ENCODE measurements around the gene EGFL7. TPM values are rescaled to one million over a fixed set of nuclear protein-coding genes. Genes with fewer than 3 reads are reported as not detected.

Gene EGFL7
- total and polyA plus RNA-seq, 2 of the 8 experiments (the other 6 are each of a cell fraction or from before 2014, with no cell fraction given) = 37.8 to 53.4 TPM

DNA sequence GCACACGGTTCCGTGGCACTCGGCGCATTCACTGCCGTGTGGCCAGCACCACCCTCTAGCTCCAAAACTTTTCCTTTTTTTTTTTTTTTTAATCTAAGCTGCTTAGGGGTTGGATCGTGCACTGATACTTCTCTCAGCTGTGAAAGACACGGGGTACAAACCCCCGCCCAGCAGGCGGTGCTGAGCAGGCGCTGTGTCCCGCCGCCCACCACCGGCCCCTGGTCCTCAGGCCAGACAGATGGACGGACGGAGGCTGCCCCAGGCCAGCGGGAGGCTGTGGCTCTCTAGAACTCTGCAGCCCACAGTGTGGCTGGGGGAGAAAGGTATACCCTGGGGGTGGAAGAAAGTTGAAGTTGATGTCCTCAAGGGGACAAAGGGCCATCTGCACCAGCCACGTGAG lies 18.3 kb downstream of the EGFL7 start:
- Histone ChIP-seq H2BK20ac (ENCODE audit: low read length) (no peak overlapping the region), H2BK15ac (ENCODE audit: low read length) (no peak overlapping the region), H3K18ac (ENCODE audit: extremely low read depth, low read length) (no peak overlapping the region), H3K79me1 (ENCODE audit: low read depth, low read length) (peaks cover 5% of the 10 kb centered on the region), H2AFZ (ENCODE audit: low read length) (no peak overlapping the region), H3K9me3 (ENCODE audit: insufficient read depth in 2 of 2, low read depth in 1 of 2, low read length in 1 of 2) (no peaks in the 10 kb centered on the region), H3K9ac (replicated peaks in 1 of 4; ENCODE audit: extremely low read depth in 1 of 4, low read depth in 3 of 4, low read length in 3 of 4) (no peak overlapping the region), H4K8ac (ENCODE audit: extremely low read depth, insufficient read depth, low read length) (no peak overlapping the region), H3K27ac (ENCODE audit: low read depth, low read length) (no peak overlapping the region), H3K23ac (ENCODE audit: insufficient read length) (no peak overlapping the region), H3K79me2 (ENCODE audit: control insufficient read depth in 1 of 2, insufficient read depth in 2 of 2, low read length in 2 of 2) (no peaks in the 10 kb centered on the region), H2BK12ac (ENCODE audit: low read depth, low read length) (no peak overlapping the region), H3K4me3 (ENCODE audit: extremely low read depth in 1 of 4, insufficient read depth in 2 of 4, low read depth in 3 of 4, low read length in 4 of 4) (no peak overlapping the region), H4K5ac (ENCODE audit: insufficient read length, low read depth, low read length) (no peak overlapping the region), H4K20me1 (replicated peaks in 1 of 2; ENCODE audit: control insufficient read depth in 1 of 2, insufficient read depth in 2 of 2, low read length in 2 of 2) (peaks cover 2 to 10% of the 10 kb centered on the region in 2 experiments), H2BK5ac (ENCODE audit: low read depth, low read length) (no peak overlapping the region), H2AK5ac (ENCODE audit: low read depth, low read length) (no peak overlapping the region), H3K4me2 (ENCODE audit: insufficient read depth in 1 of 2, low read depth in 2 of 2, low read length in 2 of 2) (no peak overlapping the region), H4K91ac (replicated peaks; ENCODE audit: insufficient read length, low read length) (no peak overlapping the region), H3K36me3 (ENCODE audit: control insufficient read depth in 2 of 4, insufficient read depth in 4 of 4, low read length in 3 of 4) (no peaks in the 10 kb centered on the region), H3K4me1 (replicated peaks in 1 of 4; ENCODE audit: control insufficient read depth in 3 of 4, insufficient read depth in 4 of 4, low read length in 3 of 4) (peaks cover 0 to 10% (median 5%) of the 10 kb centered on the region in 4 experiments; a peak in 4 of 7 replicates), H3K56ac (replicated peaks; ENCODE audit: insufficient read length, low read depth, low read length) (no peak overlapping the region), H3K27me3 (replicated peaks in 1 of 4; ENCODE audit: control insufficient read depth in 3 of 4, extremely low read depth in 1 of 4, insufficient read depth in 3 of 4, low read length in 3 of 4) (peaks cover 0 to 7% (median 3%) of the 10 kb centered on the region in 4 experiments; a peak in 2 of 7 replicates), H3K23me2 (ENCODE audit: low read depth, low read length) (no peaks in the 10 kb centered on the region), H3K14ac (ENCODE audit: insufficient read length) (no peak overlapping the region), H2BK120ac (replicated peaks; ENCODE audit: low read depth, low read length) (no peak overlapping the region), H3K4ac (replicated peaks; ENCODE audit: insufficient read length, low read depth, low read length) (no peak overlapping the region)
- 97% methylated on average over 17 of the region's 17 CpGs; no CpG with 5 or more reads in 1 of the 2 experiments for WGBS, 2 experiments (ENCODE audit: extremely low coverage in 1 of 2, insufficient coverage in 1 of 2, insufficient read length in 1 of 2, insufficient replicate concordance in 2 of 2, low coverage in 1 of 2, low lambda C conversion rate in 2 of 2, missing lambda C conversion rate in 1 of 2)
- ChIA-PET CTCF (ENCODE audit: partially characterized antibody) (interaction anchor here (1.4 to 12.8 kb wide), 6 partner anchors 7 to 52 kb away, joined by 3 to 125 read pairs (median 6); no protein-coding TSS in a partner anchor), POLR2A (ENCODE audit: partially characterized antibody) (interaction anchor here (1.8 kb wide), 1 partner anchor 9 kb away, joined by 4 read pairs; no protein-coding TSS in a partner anchor)
- DNase-seq (ENCODE audit: low read depth in 1 of 2, low spot score in 2 of 2) (no peak), FAIRE-seq (no peak)
- TF ChIP-seq EGR1 (IDR thresholded peaks at IDR 0.05; ENCODE audit: borderline replicate concordance, low read depth, low read length) (no peak), KDM1A (IDR thresholded peaks at IDR 0.05; ENCODE audit: borderline replicate concordance, low read length) (no peak)
